ENCODE data around the gene MAMSTR. TPM values are rescaled to one million over a fixed set of nuclear protein-coding genes. Genes with fewer than 3 reads are reported as not detected.

MAMSTR gene
- total and polyA plus RNA-seq, 9 of the 15 experiments (the other 6 are each of a cell fraction or from before 2014, with no cell fraction given), result 0.08 to 1.00 (median 0.40) TPM; not detected in 1

Other genes starting within 250 kb of the MAMSTR start
Only the 7 nearest of the 23 such genes appear.
- gene CA11, start 73.5 kb downstream of the MAMSTR start, total RNA-seq (2014; rRNA removed), result 19.9 and 37.7 TPM in 2 replicates
- 2.4 and 2.9 TPM in 2 replicates for gene CA11, start 73.5 kb downstream of the MAMSTR start, total RNA-seq (2014; rRNA removed; fragmentation: Illumina TruSeq; extraction: Trizol)
- 7.5 and 8.3 TPM in 2 replicates for gene CA11, start 73.5 kb downstream of the MAMSTR start, total RNA-seq (2015; rRNA removed; fragmentation: Illumina TruSeq; extraction: Trizol)
- 14.8 and 16.2 TPM in 2 replicates for gene CA11, start 73.5 kb downstream of the MAMSTR start, total RNA-seq (2021)
- 4.1 and 8.1 TPM in 2 replicates for gene CA11, start 73.5 kb downstream of the MAMSTR start, polyA plus RNA-seq (2011; rRNA removed)
- gene CA11, start 73.5 kb downstream of the MAMSTR start, polyA plus RNA-seq (2014; fragmentation: Illumina TruSeq; extraction: Trizol), result 12.7 and 22.5 TPM in 2 replicates
- 10 to 100 TPM in 1 of 2 experiments, 1 to 10 TPM in 1; 6.3 to 11.5 TPM for gene CA11, start 73.5 kb downstream of the MAMSTR start, polyA plus RNA-seq (2014; fragmentation: Nextera tagmentation; extraction: Ambion mirVana)
- gene CA11, start 73.5 kb downstream of the MAMSTR start, polyA plus RNA-seq (2014; rRNA removed), result 8.2 and 19.3 TPM in 2 replicates
- not detected in 2 replicates for gene NTN5, start 46.7 kb downstream of the MAMSTR start, total RNA-seq (2014; rRNA removed)
- not detected in 2 replicates for gene NTN5, start 46.7 kb downstream of the MAMSTR start, total RNA-seq (2014; rRNA removed; fragmentation: Illumina TruSeq; extraction: Trizol)
- gene NTN5, start 46.7 kb downstream of the MAMSTR start, total RNA-seq (2015; rRNA removed; fragmentation: Illumina TruSeq; extraction: Trizol), result not detected in 2 replicates
- not detected in 2 replicates for gene NTN5, start 46.7 kb downstream of the MAMSTR start, total RNA-seq (2021)
- gene NTN5, start 46.7 kb downstream of the MAMSTR start, polyA plus RNA-seq (2011; rRNA removed), result 0.04 TPM in 1 of 2 replicates, not detected in the other
- not detected in 2 replicates for gene NTN5, start 46.7 kb downstream of the MAMSTR start, polyA plus RNA-seq (2014; fragmentation: Illumina TruSeq; extraction: Trizol)
- gene NTN5, start 46.7 kb downstream of the MAMSTR start, polyA plus RNA-seq (2014; fragmentation: Nextera tagmentation; extraction: Ambion mirVana), result not detected
- gene NTN5, start 46.7 kb downstream of the MAMSTR start, polyA plus RNA-seq (2014; rRNA removed), result 0.07 TPM in 1 of 2 replicates, not detected in the other
- gene FUT2, start 23.8 kb downstream of the MAMSTR start, total RNA-seq (2014; rRNA removed), result not detected in 2 replicates
- not detected in 2 replicates for gene FUT2, start 23.8 kb downstream of the MAMSTR start, total RNA-seq (2014; rRNA removed; fragmentation: Illumina TruSeq; extraction: Trizol)
- not detected in 2 replicates for gene FUT2, start 23.8 kb downstream of the MAMSTR start, total RNA-seq (2015; rRNA removed; fragmentation: Illumina TruSeq; extraction: Trizol)
- gene FUT2, start 23.8 kb downstream of the MAMSTR start, total RNA-seq (2021), result not detected in 2 replicates
- gene FUT2, start 23.8 kb downstream of the MAMSTR start, polyA plus RNA-seq (2011; rRNA removed), result not detected in 2 replicates
- gene FUT2, start 23.8 kb downstream of the MAMSTR start, polyA plus RNA-seq (2014; fragmentation: Illumina TruSeq; extraction: Trizol), result not detected in 2 replicates
- gene FUT2, start 23.8 kb downstream of the MAMSTR start, polyA plus RNA-seq (2014; fragmentation: Nextera tagmentation; extraction: Ambion mirVana), result under 1 TPM; 0.03 to 0.04 TPM
- not detected in 2 replicates for gene FUT2, start 23.8 kb downstream of the MAMSTR start, polyA plus RNA-seq (2014; rRNA removed)
- 2.7 and 3.7 TPM in 2 replicates for gene RASIP1, start 20.9 kb upstream of the MAMSTR start, total RNA-seq (2014; rRNA removed)
- 0.58 and 0.61 TPM in 2 replicates for gene RASIP1, start 20.9 kb upstream of the MAMSTR start, total RNA-seq (2014; rRNA removed; fragmentation: Illumina TruSeq; extraction: Trizol)
- 1.4 and 1.7 TPM in 2 replicates for gene RASIP1, start 20.9 kb upstream of the MAMSTR start, total RNA-seq (2015; rRNA removed; fragmentation: Illumina TruSeq; extraction: Trizol)
- gene RASIP1, start 20.9 kb upstream of the MAMSTR start, total RNA-seq (2021), result 3.4 and 4.6 TPM in 2 replicates
- 1.4 and 2.1 TPM in 2 replicates for gene RASIP1, start 20.9 kb upstream of the MAMSTR start, polyA plus RNA-seq (2011; rRNA removed)
- 1.5 and 2.6 TPM in 2 replicates for gene RASIP1, start 20.9 kb upstream of the MAMSTR start, polyA plus RNA-seq (2014; fragmentation: Illumina TruSeq; extraction: Trizol)
- under 1 TPM; 0.20 to 0.24 TPM for gene RASIP1, start 20.9 kb upstream of the MAMSTR start, polyA plus RNA-seq (2014; fragmentation: Nextera tagmentation; extraction: Ambion mirVana)
- 4.7 and 6.1 TPM in 2 replicates for gene RASIP1, start 20.9 kb upstream of the MAMSTR start, polyA plus RNA-seq (2014; rRNA removed)
- gene IZUMO1, start 27.2 kb upstream of the MAMSTR start, total RNA-seq (2014; rRNA removed), result 0.14 and 0.78 TPM in 2 replicates
- 0.61 and 1.3 TPM in 2 replicates for gene IZUMO1, start 27.2 kb upstream of the MAMSTR start, total RNA-seq (2014; rRNA removed; fragmentation: Illumina TruSeq; extraction: Trizol)
- gene IZUMO1, start 27.2 kb upstream of the MAMSTR start, total RNA-seq (2015; rRNA removed; fragmentation: Illumina TruSeq; extraction: Trizol), result 0.40 and 0.49 TPM in 2 replicates
- 2.1 and 2.2 TPM in 2 replicates for gene IZUMO1, start 27.2 kb upstream of the MAMSTR start, total RNA-seq (2021)
- 0.54 and 0.57 TPM in 2 replicates for gene IZUMO1, start 27.2 kb upstream of the MAMSTR start, polyA plus RNA-seq (2011; rRNA removed)
- 0.29 and 1.1 TPM in 2 replicates for gene IZUMO1, start 27.2 kb upstream of the MAMSTR start, polyA plus RNA-seq (2014; fragmentation: Illumina TruSeq; extraction: Trizol)
- under 1 TPM; 0.24 to 0.73 TPM for gene IZUMO1, start 27.2 kb upstream of the MAMSTR start, polyA plus RNA-seq (2014; fragmentation: Nextera tagmentation; extraction: Ambion mirVana)
- 0.39 and 1.2 TPM in 2 replicates for gene IZUMO1, start 27.2 kb upstream of the MAMSTR start, polyA plus RNA-seq (2014; rRNA removed)
- 15.5 and 17.2 TPM in 2 replicates for gene FUT1, start 32.9 kb upstream of the MAMSTR start, total RNA-seq (2014; rRNA removed)
- gene FUT1, start 32.9 kb upstream of the MAMSTR start, total RNA-seq (2014; rRNA removed; fragmentation: Illumina TruSeq; extraction: Trizol), result 8.9 TPM in 2 replicates
- 5.0 TPM in 2 replicates for gene FUT1, start 32.9 kb upstream of the MAMSTR start, total RNA-seq (2015; rRNA removed; fragmentation: Illumina TruSeq; extraction: Trizol)
- gene FUT1, start 32.9 kb upstream of the MAMSTR start, total RNA-seq (2021), result 18.5 and 19.6 TPM in 2 replicates
- gene FUT1, start 32.9 kb upstream of the MAMSTR start, polyA plus RNA-seq (2011; rRNA removed), result 3.2 and 5.0 TPM in 2 replicates
- gene FUT1, start 32.9 kb upstream of the MAMSTR start, polyA plus RNA-seq (2014; fragmentation: Illumina TruSeq; extraction: Trizol), result 7.9 and 8.8 TPM in 2 replicates
- 1 to 10 TPM; 2.3 to 3.1 TPM for gene FUT1, start 32.9 kb upstream of the MAMSTR start, polyA plus RNA-seq (2014; fragmentation: Nextera tagmentation; extraction: Ambion mirVana)
- 16.3 and 18.3 TPM in 2 replicates for gene FUT1, start 32.9 kb upstream of the MAMSTR start, polyA plus RNA-seq (2014; rRNA removed)
- gene FGF21, start 35.8 kb upstream of the MAMSTR start, total RNA-seq (2014; rRNA removed), result 0.33 and 0.77 TPM in 2 replicates
- not detected in 2 replicates for gene FGF21, start 35.8 kb upstream of the MAMSTR start, total RNA-seq (2014; rRNA removed; fragmentation: Illumina TruSeq; extraction: Trizol)
- not detected in 2 replicates for gene FGF21, start 35.8 kb upstream of the MAMSTR start, total RNA-seq (2015; rRNA removed; fragmentation: Illumina TruSeq; extraction: Trizol)
- not detected in 2 replicates for gene FGF21, start 35.8 kb upstream of the MAMSTR start, total RNA-seq (2021)
- gene FGF21, start 35.8 kb upstream of the MAMSTR start, polyA plus RNA-seq (2011; rRNA removed), result not detected in 2 replicates
- 0.09 TPM in 1 of 2 replicates, not detected in the other for gene FGF21, start 35.8 kb upstream of the MAMSTR start, polyA plus RNA-seq (2014; fragmentation: Illumina TruSeq; extraction: Trizol)
- under 1 TPM in 1 of 2 experiments, not detected in 1; 0.04 TPM for gene FGF21, start 35.8 kb upstream of the MAMSTR start, polyA plus RNA-seq (2014; fragmentation: Nextera tagmentation; extraction: Ambion mirVana)
- not detected in 2 replicates for gene FGF21, start 35.8 kb upstream of the MAMSTR start, polyA plus RNA-seq (2014; rRNA removed)

Data from K562 (cell line).